Measurements from ENCODE around the gene TRPC5OS. TPM values are rescaled to one million over a fixed set of nuclear protein-coding genes. Genes with fewer than 3 reads are reported as not detected.

Gene TRPC5OS
- total RNA-seq, 1 donor from 2014 or later, result not detected

DNA sequence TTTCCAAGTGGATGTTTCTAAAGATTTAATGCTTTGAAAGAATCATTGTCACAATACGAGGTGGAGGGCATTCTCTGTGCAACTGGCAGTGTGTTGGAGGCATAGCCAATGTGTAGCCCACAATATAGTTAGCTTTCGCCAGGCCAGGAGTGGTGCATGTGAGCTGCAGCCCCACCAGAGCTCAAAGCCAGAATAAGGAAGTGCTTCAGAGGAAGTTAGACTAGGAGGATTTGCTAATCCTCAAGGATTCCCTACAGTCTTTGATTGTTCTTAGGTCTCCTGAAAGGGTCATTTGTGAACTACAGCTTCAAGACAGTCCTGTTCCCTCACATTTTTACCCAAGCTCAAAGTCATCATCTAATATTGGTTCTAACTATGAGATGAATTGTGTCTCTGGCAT lies 16.4 kb downstream of the TRPC5OS start:
- no peak for DNase-seq (ENCODE audit: low spot score)

- DNase-seq (ENCODE audit: low spot score), result no peak
Measured at GRCh38 chrX:111896148-111896547, 20.2 kb downstream of the TRPC5OS start.

DNA sequence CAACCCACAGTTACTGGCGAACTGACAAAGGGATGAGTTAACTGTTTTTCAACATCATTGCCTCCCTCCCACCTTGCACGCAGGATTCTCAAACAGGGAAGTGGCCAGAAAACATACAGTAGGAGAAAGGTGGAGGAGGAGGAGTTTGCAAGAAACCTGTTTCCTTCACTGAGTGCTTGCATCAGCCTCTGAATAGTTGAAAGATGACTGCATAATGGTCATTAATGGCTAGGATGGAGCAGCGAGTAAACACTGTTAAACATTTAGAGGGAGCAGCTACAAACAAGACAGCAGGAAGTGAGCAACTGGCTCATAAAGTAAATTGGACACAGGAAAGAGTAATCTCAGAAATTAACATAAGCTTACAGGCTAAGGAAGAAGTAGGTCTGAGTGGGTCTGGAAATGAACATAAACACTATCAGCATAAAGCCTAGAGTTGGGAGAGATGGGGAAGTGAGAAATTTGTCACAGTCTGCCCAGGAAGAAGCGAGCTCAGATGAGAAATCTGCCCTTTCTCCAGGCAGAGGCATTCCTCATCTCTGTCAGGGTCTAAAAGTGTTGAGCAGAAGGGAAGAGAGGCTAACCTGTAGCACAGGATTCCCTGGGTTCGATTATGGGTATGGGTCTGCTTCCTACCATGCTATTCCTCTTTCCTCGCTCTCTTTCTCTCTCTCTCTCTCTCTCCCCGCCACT lies 38.6 kb downstream of the TRPC5OS start:
- DNase-seq (ENCODE audit: low spot score), result no peak

DNA sequence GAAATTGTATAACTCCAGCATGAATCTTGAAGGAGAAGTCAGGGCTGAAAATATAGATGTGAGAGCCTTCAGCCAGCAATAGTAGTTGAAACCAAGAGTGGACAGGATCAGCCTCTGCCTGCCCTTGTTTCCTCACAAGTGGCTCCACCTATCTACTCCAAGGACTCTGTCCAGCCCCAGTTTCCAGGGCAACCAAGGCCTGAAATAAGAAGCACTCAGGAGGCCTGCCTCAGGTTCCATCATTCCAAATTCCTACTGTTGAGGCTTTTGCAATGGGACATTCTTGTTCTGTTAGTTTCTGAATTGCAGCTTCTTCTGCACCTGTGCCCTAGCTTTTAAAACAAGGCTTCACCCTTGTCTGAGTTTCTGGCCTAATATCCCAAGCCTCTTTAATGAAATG lies 41.6 kb downstream of the TRPC5OS start:
- no peak for DNase-seq (ENCODE audit: low spot score)

DNA sequence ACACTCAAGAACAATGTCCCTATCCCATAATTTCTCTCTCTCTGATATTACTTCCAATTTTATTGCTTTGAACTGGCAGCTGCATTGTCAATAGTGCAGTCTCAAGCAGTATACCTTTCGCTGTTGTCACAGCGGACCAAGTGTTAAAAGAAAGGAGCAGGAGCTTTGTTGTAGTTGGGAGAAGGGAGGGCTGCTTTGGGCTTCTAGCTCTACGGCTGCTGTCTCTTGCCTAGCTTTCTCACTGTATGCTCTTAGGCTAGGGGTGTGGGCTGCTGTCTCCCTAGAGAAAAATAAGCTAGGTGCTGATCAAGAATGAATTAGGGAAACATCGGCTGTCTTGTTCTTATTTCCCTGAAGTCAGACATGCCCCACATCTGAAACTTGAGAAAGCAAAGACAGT lies 52.5 kb downstream of the TRPC5OS start:
- no peak for DNase-seq (ENCODE audit: low spot score)

Other genes with a start within 250 kb of the TRPC5OS start
- gene ALG13, start 195.0 kb upstream of the TRPC5OS start, total RNA-seq, result 43.7 TPM
- not detected for gene TRPC5, start 206.6 kb downstream of the TRPC5OS start, total RNA-seq
- gene RTL4, start 206.8 kb downstream of the TRPC5OS start, total RNA-seq, result not detected

All from mesenteric fat pad (tissue), 1 donor.